ENCODE data around the gene COL4A2.
"Not testable (repeated sequence)": the region's sequence is repeated elsewhere in the genome, so short reads cannot be mapped to it uniquely, and the experiment has no call there.

COL4A2 gene

GRCh38 chr13:110479648-110480047 is 172.6 kb downstream of the COL4A2 start:
- no peak overlapping the region for H3K4me3 ChIP-seq (replicated peaks; ENCODE audit: low read depth, low read length)
- DNase-seq (ENCODE audit: extremely low read depth, low read depth): no peak
- TF ChIP-seq CTCF (IDR thresholded peaks at IDR 0.05; ENCODE audit: low read depth, low read length, missing control alignments): no peak

- DNase-seq (ENCODE audit: extremely low read depth, low read depth): no peak
- no peak overlapping the region for H3K4me3 ChIP-seq (replicated peaks; ENCODE audit: low read depth, low read length)
- no peak for TF ChIP-seq CTCF (IDR thresholded peaks at IDR 0.05; ENCODE audit: low read depth, low read length, missing control alignments)
These were observed 173.1 kb downstream of the COL4A2 start for GRCh38 chr13:110480161-110480560.

DNA sequence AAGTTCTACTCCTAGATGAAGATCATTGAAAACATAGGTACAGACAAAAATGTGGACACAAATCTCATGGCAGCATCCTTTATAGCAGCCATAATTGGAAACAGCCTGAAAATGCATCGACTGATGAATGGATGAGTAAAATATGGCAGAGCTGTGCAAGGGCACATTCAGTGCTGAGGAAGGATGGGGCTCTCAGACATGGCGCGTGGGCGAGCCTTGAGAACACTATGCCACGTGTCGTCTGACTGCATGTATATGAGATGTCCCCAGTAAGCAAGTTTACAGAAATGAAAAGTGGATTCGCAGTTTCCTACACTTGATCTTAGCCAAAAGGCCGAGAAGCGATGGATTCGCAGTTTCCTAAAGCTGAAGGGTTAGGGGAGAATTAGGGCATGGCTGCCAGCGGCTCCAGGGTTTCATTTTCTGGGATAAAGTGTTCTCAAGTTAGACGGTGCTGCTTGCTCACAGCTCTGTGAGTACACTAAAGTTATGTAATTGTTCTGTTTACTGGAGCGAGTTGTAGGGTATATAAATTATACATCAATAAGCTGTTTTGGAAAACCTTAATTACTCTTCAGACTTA is 176.4 kb downstream of the COL4A2 start:
- no peak for DNase-seq (ENCODE audit: extremely low read depth, low read depth)
- H3K4me3 ChIP-seq (replicated peaks; ENCODE audit: low read depth, low read length): no peak overlapping the region
- no peak for TF ChIP-seq CTCF (IDR thresholded peaks at IDR 0.05; ENCODE audit: low read depth, low read length, missing control alignments)

- DNase-seq (ENCODE audit: extremely low read depth, low read depth): no peak
- TF ChIP-seq CTCF (IDR thresholded peaks at IDR 0.05; ENCODE audit: low read depth, low read length, missing control alignments): no peak
- H3K4me3 ChIP-seq (replicated peaks; ENCODE audit: low read depth, low read length): no peak overlapping the region
These were observed 177.4 kb downstream of the COL4A2 start for GRCh38 chr13:110484290-110485048.

DNA sequence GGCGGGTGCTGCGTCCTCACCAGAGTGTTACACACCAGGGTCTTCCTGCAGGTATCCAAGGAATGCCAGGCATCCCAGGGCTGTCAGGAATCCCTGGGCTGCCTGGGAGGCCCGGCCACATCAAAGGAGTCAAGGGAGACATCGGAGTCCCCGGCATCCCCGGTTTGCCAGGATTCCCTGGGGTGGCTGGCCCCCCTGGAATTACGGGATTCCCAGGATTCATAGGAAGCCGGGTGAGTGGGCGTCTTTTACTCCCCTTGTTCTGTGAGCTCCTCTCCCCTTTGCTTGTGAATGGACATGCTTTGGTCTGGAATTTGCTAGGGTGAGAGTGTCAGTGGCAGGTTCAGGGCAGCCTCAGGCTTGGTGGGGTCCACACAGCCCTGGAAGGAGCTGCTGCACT is 178.5 kb downstream of the COL4A2 start:
- no peak overlapping the region for H3K4me3 ChIP-seq (replicated peaks; ENCODE audit: low read depth, low read length)
- no peak for DNase-seq (ENCODE audit: extremely low read depth, low read depth)
- TF ChIP-seq CTCF (IDR thresholded peaks at IDR 0.05; ENCODE audit: low read depth, low read length, missing control alignments): no peak

GRCh38 chr13:110486061-110486715 is 179.1 kb downstream of the COL4A2 start:
- no peak overlapping the region for H3K4me3 ChIP-seq (replicated peaks; ENCODE audit: low read depth, low read length)
- TF ChIP-seq CTCF (IDR thresholded peaks at IDR 0.05; ENCODE audit: low read depth, low read length, missing control alignments): no peak
- no peak for DNase-seq (ENCODE audit: extremely low read depth, low read depth)

DNA sequence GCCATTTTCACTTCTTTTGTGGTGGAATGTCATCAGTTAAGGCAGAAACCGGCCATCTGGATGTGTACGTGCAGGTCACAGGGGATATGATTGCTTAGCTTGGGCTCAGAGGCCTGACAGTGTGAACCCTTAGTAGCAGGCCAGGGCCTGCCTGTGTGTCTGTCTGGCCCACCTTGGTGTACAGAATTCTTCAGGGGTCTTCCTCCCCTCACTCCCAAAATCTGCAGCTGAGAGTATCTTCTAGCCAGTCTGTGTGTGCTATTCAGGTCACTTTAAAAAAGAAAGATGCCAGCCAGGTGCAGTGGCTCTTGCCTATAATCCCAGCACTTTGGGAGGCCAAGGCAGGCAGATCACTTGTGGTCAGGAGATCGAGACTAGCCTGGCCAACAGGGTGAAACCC is 179.8 kb downstream of the COL4A2 start:
- not testable (repeated sequence) for DNase-seq (ENCODE audit: extremely low read depth, low read depth); H3K4me3 ChIP-seq (replicated peaks; ENCODE audit: low read depth, low read length)
